K562 (cell line): ENCODE measurements around the gene SLC27A2. TPM values are rescaled to one million over a fixed set of nuclear protein-coding genes. Genes with fewer than 3 reads are reported as not detected.
A peak's percentile ranks its signal among the peaks of the same experiment; 100 is the strongest.

Experiments used
- ATAC-seq: fragments of 200-7000 bp; cut with Tn5 transposase; 3 replicates; pipeline ENCODE4 v1.9.1; 2020; ENCODE audit warnings: moderate library complexity
- BruUV-seq: library from RNA; stranded (reverse); fragments of 400-500 nt; replicated peaks from 2 replicates; lab custom pipeline; 2021; lab: Mats Ljungman, UMichigan
- CTCF ChIA-PET: fragments of 300-600 bp; formaldehyde crosslinking; extraction: SDS; loops from one replicate; lab custom pipeline; 2021; ENCODE audit warnings: low intra/inter-chr PET ratio; lab: Yijun Ruan, JAX
- POLR2A ChIA-PET: fragments of 300-600, 350-650 bp; sonication (Branson Sonifier 250); formaldehyde crosslinking; extraction: SDS; loops from one replicate; lab custom pipeline; 2021; ENCODE audit warnings: antibody characterized with exemption, inconsistent platforms; lab: Yijun Ruan, JAX
- DNase-seq, 4 experiments: peaks; one replicate each; pipeline versions ENCODE4 v3.0.0 to v3.0.0-alpha.2; 2011 to 2018; ENCODE audit warnings: low spot score in 3 of 4, mixed read lengths in 3 of 4; ENCODE audit errors: extremely low read depth in 1 of 4
- FAIRE-seq: peaks from 2 replicates; lab custom pipeline; 2011; peaks lifted over from hg19 to GRCh38; lab: Jason Lieb, UNC
- H2AFZ ChIP-seq: 2 replicates; pipeline ENCODE4 v1.6.0; 2011; ENCODE audit warnings: low read depth, low read length, control low read depth, inconsistent platforms
- H3K27ac ChIP-seq: fragments of 200-600 bp; 3 replicates; pipeline ENCODE4 v1.8.0; 2011; ENCODE audit warnings: low read depth, mild to moderate bottlenecking, control low read depth, inconsistent platforms, low read length, moderate library complexity, mixed read lengths; ENCODE audit errors: extremely low read depth
- H3K27me3 ChIP-seq, 2 experiments: fragments of 300-600 bp in 1 of 2; 2 replicates in 1 of 2; 3 replicates in 1 of 2; pipeline versions ENCODE4 v1.6.0 to v1.8.0; 2011; ENCODE audit warnings: inconsistent platforms in 2 of 2, low read length in 2 of 2, mild to moderate bottlenecking in 1 of 2, mixed read lengths in 1 of 2, moderate library complexity in 1 of 2; ENCODE audit not compliant: control insufficient read depth in 2 of 2, insufficient read depth in 2 of 2
- H3K36me3 ChIP-seq: fragments of 300-600 bp; 3 replicates; pipeline ENCODE4 v1.8.0; 2011; ENCODE audit warnings: mild to moderate bottlenecking, low read length, inconsistent platforms; ENCODE audit not compliant: control insufficient read depth, insufficient read depth
- H3K4me1 ChIP-seq, 2 experiments: fragments of 200-600 bp in 1 of 2; replicated peaks in 1 of 2; 2 replicates in 1 of 2; 3 replicates in 1 of 2; pipeline versions ENCODE4 v1.5.1 to v1.8.0; 2011; ENCODE audit warnings: inconsistent platforms in 2 of 2, low read length in 2 of 2, mild to moderate bottlenecking in 1 of 2, mixed read lengths in 1 of 2, moderate library complexity in 1 of 2; ENCODE audit not compliant: control insufficient read depth in 2 of 2, insufficient read depth in 2 of 2
- H3K4me2 ChIP-seq: 2 replicates; pipeline ENCODE4 v1.6.1; 2011; ENCODE audit warnings: low read length, control low read depth, inconsistent platforms, mixed read lengths; ENCODE audit not compliant: insufficient read depth
- H3K4me3 ChIP-seq: fragments of 200-600 bp; sonication (generic), shearing (Covaris generic); 2 replicates; pipeline ENCODE4 v1.5.1; 2016; ENCODE audit warnings: control low read depth, inconsistent platforms
- H3K79me2 ChIP-seq: fragments of 200-600 bp; 3 replicates; pipeline ENCODE4 v1.8.0; 2011; ENCODE audit warnings: low read length, inconsistent platforms; ENCODE audit not compliant: control insufficient read depth, insufficient read depth
- H3K9ac ChIP-seq, 2 experiments: 2 replicates each; pipeline versions ENCODE4 v1.6.0 to v1.6.1; 2011; ENCODE audit warnings: low read depth in 2 of 2, low read length in 2 of 2, control low read depth in 1 of 2, inconsistent platforms in 1 of 2, mild to moderate bottlenecking in 1 of 2, mixed read lengths in 1 of 2; ENCODE audit not compliant: insufficient read depth in 1 of 2
- H3K9me1 ChIP-seq: one replicate; pipeline ENCODE4 v1.6.0; 2011; ENCODE audit warnings: inconsistent platforms, mild to moderate bottlenecking, low read length, moderate library complexity; ENCODE audit not compliant: control insufficient read depth, insufficient read depth
- H3K9me3 ChIP-seq: replicated peaks from 2 replicates; pipeline ENCODE4 v1.5.1; 2011; ENCODE audit warnings: low read depth, low read length, inconsistent platforms; ENCODE audit not compliant: control insufficient read depth, insufficient read depth
- H4K20me1 ChIP-seq: replicated peaks from 2 replicates; pipeline ENCODE4 v1.6.1; 2011; ENCODE audit warnings: low read length, inconsistent platforms, mixed read lengths; ENCODE audit not compliant: control insufficient read depth, insufficient read depth
- BCOR ChIP-seq: fragments of 450-650 bp; IDR thresholded peaks from 2 replicates; pipeline ENCODE4 v1.6.1; 2016
- C11orf30 ChIP-seq: fragments of 450-650 bp; IDR thresholded peaks from 2 replicates; pipeline ENCODE4 v1.6.1; 2016; ENCODE audit warnings: low read depth, mild to moderate bottlenecking
- CXXC5 ChIP-seq: fragments of 250-450 bp; sonication (Bioruptor Pico); IDR thresholded peaks from 2 replicates; pipeline ENCODE4 v1.8.0; 2022; ENCODE audit warnings: inconsistent platforms, mild to moderate bottlenecking, moderate library complexity
- JUN ChIP-seq, 2 experiments: sonication (generic) in 1 of 2; formaldehyde crosslinking in 1 of 2; IDR thresholded peaks; 2 replicates each; pipeline versions ENCODE4 v1.6.1 to v1.8.0; 2012 to 2022; ENCODE audit warnings: borderline replicate concordance in 2 of 2, mild to moderate bottlenecking in 2 of 2, improper control_type of control experiment in 1 of 2, low read depth in 1 of 2, low read length in 1 of 2, missing genetic modification reagents in 1 of 2
- NBN ChIP-seq: fragments of 450-650 bp; IDR thresholded peaks from 2 replicates; pipeline ENCODE4 v1.6.1; 2016; ENCODE audit warnings: low read depth, mild to moderate bottlenecking
- NCOA1 ChIP-seq: fragments of 450-650 bp; IDR thresholded peaks from 2 replicates; pipeline ENCODE4 v1.6.1; 2016; ENCODE audit warnings: low read depth
- RBM34 ChIP-seq: fragments of 200-400 bp; formaldehyde crosslinking; IDR thresholded peaks from 2 replicates; pipeline ENCODE4 v1.6.1; 2018; ENCODE audit warnings: low read length, borderline replicate concordance; ENCODE audit not compliant: insufficient read depth
- RFX1 ChIP-seq: fragments of 450-650 bp; IDR thresholded peaks from 2 replicates; pipeline ENCODE4 v1.6.1; 2016; ENCODE audit warnings: mild to moderate bottlenecking, moderate library complexity
- STAT5A ChIP-seq: IDR thresholded peaks from 2 replicates; pipeline ENCODE4 v1.6.1; 2012; ENCODE audit warnings: low read length, inconsistent platforms, borderline replicate concordance
- TCF7 ChIP-seq: sonication (generic); IDR thresholded peaks from 2 replicates; pipeline ENCODE4 v1.6.1; 2016; ENCODE audit warnings: antibody characterized with exemption, borderline replicate concordance
- ZNF24 ChIP-seq: fragments of 450-650 bp; IDR thresholded peaks from 2 replicates; pipeline ENCODE4 v1.6.1; 2016
- WGBS: fragments of 100-300 bp; shearing (Covaris generic); methylation state at CpG from one replicate; pipeline ENCODE4 v1.1.6; 2016; ENCODE audit warnings: low coverage, mixed read lengths; ENCODE audit not compliant: insufficient coverage; ENCODE audit errors: missing lambda C conversion rate; 5-methylcytosine and 5-hydroxymethylcytosine counted together
- in situ Hi-C: fragments of 300-500 bp; cut with MboI; formaldehyde crosslinking; loops from 4 replicates; pipeline ENCODE4 v1.15.0; 2018; ENCODE audit warnings: inconsistent platforms, mixed read lengths
- intact Hi-C: fragments of 100-400 bp; cut with micrococcal nuclease; formaldehyde crosslinking; loops from 2 replicates; pipeline ENCODE4 v1.14.2; 2022
- polyA plus RNA-seq, 8 experiments: library from polyadenylated mRNA; depleted of rRNA in 4 of 8; stranded (reverse) in 5 of 8; unstranded in 3 of 8; fragments of >200 nt; fragmentation: Nextera tagmentation in 2 of 8; fragmentation: Illumina TruSeq in 1 of 8; extraction: Ambion mirVana in 2 of 8; extraction: Trizol in 1 of 8; gene quantifications; 2 replicates each; pipeline versions ENCODE4 v1.2.1 to v1.2.3, GENCODE V29; 2011 to 2014; ENCODE audit warnings: inconsistent platforms in 1 of 8, missing spikeins in 1 of 8
- total RNA-seq, 7 experiments: library from RNA; depleted of rRNA in 6 of 7; stranded (reverse); fragments of >200 nt in 6 of 7; fragmentation: Illumina TruSeq in 2 of 7; extraction: Trizol in 2 of 7; gene quantifications; 2 replicates each; pipeline versions ENCODE4 v1.2.1 to v1.2.3, GENCODE V29; 2011 to 2021; ENCODE audit warnings: low replicate concordance in 1 of 7
- TF ChIP-seq, protein P1 (sequence below): sonication (generic); formaldehyde crosslinking; IDR thresholded peaks from 2 replicates; pipeline ENCODE4 v1.8.1; 2023; ENCODE audit warnings: mild to moderate bottlenecking, missing genetic modification reagents
- TF ChIP-seq, protein P2 (sequence below): fragments of 450-650 bp; IDR thresholded peaks from 2 replicates; pipeline ENCODE4 v1.6.1; 2016; ENCODE audit warnings: low read depth, mild to moderate bottlenecking, moderate library complexity
- TF ChIP-seq, protein P3 (sequence below): fragments of 450-650 bp; IDR thresholded peaks from 2 replicates; pipeline ENCODE4 v1.7.1; 2018; ENCODE audit warnings: mild to moderate bottlenecking, low read depth; ENCODE audit not compliant: partially characterized antibody
- TF ChIP-seq, protein P4 (sequence below): fragments of 450-650 bp; IDR thresholded peaks from 2 replicates; pipeline ENCODE4 v1.6.1; 2014; ENCODE audit warnings: low read depth, mild to moderate bottlenecking, moderate library complexity, borderline replicate concordance

The SLC27A2 gene
- total and polyA plus RNA-seq, 9 of the 15 experiments (the other 6 are each of a cell fraction or from before 2014, with no cell fraction given) = 4.9 to 38.0 (median 22.7) TPM

DNA sequence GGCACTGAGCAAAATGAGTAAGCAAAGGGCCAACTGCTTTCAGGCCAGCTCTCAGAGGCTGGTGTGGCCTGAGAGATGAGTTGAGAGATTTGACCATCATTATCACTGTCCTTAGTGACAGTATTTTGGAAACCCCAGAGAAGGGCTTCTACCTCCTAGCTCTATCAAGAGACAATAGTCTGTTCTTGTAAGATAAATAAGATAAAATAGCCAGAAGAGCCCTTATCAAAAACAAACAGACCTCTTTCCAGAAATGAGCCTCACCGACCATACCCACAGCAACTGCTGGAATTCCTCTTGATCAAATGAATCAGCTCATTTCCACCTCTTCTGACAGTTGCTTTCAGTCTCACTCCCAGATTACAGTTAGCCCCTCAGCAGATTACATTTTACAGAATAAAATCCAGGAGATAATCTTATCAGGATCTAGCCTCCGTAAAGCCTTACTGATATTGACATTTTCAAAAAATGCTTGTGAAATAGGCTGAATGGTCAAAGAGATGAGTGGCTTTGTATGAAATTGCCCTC, 79.0 kb downstream of the SLC27A2 start:
- no peak overlapping the region for H3K4me3 ChIP-seq
- H3K4me2 ChIP-seq = peak overlapping the region; percentile 65; the same call in 1 of the 2 replicates
- H4K20me1 ChIP-seq = no peaks in the 10 kb centered on the region
- H3K9me3 ChIP-seq = no peaks in the 10 kb centered on the region
- intact Hi-C loops (loop anchor here (2.0 to 5.0 kb wide), 5 partner anchors 26 to 161 kb away; partner anchors contain the start of genes SLC27A2 and USP8), in situ Hi-C loops (no loop called here)
- 0% methylated on average over 2 of the region's 2 CpGs for WGBS
- peaks cover 58 to 59% of the 10 kb centered on the region in 2 experiments for H3K4me1 ChIP-seq
- ATAC-seq (peak; percentile 85), DNase-seq (peak; percentile 85 to 90 (median 88)), FAIRE-seq (no peak)
- peak overlapping the region in 1 of 2 experiments; percentile 46; a peak in 1 of 4 replicates for H3K9ac ChIP-seq
- H3K36me3 ChIP-seq = no peaks in the 10 kb centered on the region
- no TSS peak for BruUV-seq
- H3K79me2 ChIP-seq = no peaks in the 10 kb centered on the region
- H3K9me1 ChIP-seq = no peaks in the 10 kb centered on the region
- POLR2A ChIA-PET = interaction anchor here (0.5 to 3.4 kb wide), 15 partner anchors 9 to 94 kb away, joined by 3 to 28 read pairs (median 4); partner anchors contain the start of gene GABPB1
- no peaks in the 10 kb centered on the region for H3K27me3 ChIP-seq
- peak overlapping the region; percentile 85 for H3K27ac ChIP-seq
- CTCF ChIA-PET = no interaction called here
- H2AFZ ChIP-seq = 0 out of 2 replicates have a peak overlapping the region, but pooled peaks have one; percentile 3
- TF ChIP-seq TCF7 = peak; percentile 67; the same call in 1 of the 2 replicates
- TF ChIP-seq NBN = 0 out of 2 replicates have a peak, but pooled peaks have one; percentile 25
- peak; percentile 95 for TF ChIP-seq STAT5A
- TF ChIP-seq, protein P1, sequence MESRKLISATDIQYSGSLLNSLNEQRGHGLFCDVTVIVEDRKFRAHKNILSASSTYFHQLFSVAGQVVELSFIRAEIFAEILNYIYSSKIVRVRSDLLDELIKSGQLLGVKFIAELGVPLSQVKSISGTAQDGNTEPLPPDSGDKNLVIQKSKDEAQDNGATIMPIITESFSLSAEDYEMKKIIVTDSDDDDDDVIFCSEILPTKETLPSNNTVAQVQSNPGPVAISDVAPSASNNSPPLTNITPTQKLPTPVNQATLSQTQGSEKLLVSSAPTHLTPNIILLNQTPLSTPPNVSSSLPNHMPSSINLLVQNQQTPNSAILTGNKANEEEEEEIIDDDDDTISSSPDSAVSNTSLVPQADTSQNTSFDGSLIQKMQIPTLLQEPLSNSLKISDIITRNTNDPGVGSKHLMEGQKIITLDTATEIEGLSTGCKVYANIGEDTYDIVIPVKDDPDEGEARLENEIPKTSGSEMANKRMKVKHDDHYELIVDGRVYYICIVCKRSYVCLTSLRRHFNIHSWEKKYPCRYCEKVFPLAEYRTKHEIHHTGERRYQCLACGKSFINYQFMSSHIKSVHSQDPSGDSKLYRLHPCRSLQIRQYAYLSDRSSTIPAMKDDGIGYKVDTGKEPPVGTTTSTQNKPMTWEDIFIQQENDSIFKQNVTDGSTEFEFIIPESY (CRISPR knock-in tag) = no peak
- TF ChIP-seq CXXC5 (CRISPR knock-in tag) = peak; percentile 19; the same call in 1 of the 2 replicates
- 0 out of 2 replicates have a peak, but pooled peaks have one; percentile 13 for TF ChIP-seq BCOR
- TF ChIP-seq ZNF24 = peak; percentile 7; the same call in 1 of the 2 replicates
- TF ChIP-seq, protein P2, sequence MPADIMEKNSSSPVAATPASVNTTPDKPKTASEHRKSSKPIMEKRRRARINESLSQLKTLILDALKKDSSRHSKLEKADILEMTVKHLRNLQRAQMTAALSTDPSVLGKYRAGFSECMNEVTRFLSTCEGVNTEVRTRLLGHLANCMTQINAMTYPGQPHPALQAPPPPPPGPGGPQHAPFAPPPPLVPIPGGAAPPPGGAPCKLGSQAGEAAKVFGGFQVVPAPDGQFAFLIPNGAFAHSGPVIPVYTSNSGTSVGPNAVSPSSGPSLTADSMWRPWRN = peak; percentile 85; the same call in 1 of the 2 replicates
- TF ChIP-seq C11orf30 = peak; percentile 89
- TF ChIP-seq RFX1 = peak; percentile 62
- TF ChIP-seq JUN (IDR thresholded peaks at IDR 0.05; ENCODE audit: borderline replicate concordance, low read depth, low read length) = peak; percentile 50; the same call in 1 of the 2 replicates
- TF ChIP-seq JUN (CRISPR knock-in tag; IDR thresholded peaks at IDR 0.05; ENCODE audit: borderline replicate concordance) = no peak
- TF ChIP-seq, protein P3, sequence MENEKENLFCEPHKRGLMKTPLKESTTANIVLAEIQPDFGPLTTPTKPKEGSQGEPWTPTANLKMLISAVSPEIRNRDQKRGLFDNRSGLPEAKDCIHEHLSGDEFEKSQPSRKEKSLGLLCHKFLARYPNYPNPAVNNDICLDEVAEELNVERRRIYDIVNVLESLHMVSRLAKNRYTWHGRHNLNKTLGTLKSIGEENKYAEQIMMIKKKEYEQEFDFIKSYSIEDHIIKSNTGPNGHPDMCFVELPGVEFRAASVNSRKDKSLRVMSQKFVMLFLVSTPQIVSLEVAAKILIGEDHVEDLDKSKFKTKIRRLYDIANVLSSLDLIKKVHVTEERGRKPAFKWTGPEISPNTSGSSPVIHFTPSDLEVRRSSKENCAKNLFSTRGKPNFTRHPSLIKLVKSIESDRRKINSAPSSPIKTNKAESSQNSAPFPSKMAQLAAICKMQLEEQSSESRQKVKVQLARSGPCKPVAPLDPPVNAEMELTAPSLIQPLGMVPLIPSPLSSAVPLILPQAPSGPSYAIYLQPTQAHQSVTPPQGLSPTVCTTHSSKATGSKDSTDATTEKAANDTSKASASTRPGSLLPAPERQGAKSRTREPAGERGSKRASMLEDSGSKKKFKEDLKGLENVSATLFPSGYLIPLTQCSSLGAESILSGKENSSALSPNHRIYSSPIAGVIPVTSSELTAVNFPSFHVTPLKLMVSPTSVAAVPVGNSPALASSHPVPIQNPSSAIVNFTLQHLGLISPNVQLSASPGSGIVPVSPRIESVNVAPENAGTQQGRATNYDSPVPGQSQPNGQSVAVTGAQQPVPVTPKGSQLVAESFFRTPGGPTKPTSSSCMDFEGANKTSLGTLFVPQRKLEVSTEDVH = peak; percentile 31
- TF ChIP-seq, protein P4, sequence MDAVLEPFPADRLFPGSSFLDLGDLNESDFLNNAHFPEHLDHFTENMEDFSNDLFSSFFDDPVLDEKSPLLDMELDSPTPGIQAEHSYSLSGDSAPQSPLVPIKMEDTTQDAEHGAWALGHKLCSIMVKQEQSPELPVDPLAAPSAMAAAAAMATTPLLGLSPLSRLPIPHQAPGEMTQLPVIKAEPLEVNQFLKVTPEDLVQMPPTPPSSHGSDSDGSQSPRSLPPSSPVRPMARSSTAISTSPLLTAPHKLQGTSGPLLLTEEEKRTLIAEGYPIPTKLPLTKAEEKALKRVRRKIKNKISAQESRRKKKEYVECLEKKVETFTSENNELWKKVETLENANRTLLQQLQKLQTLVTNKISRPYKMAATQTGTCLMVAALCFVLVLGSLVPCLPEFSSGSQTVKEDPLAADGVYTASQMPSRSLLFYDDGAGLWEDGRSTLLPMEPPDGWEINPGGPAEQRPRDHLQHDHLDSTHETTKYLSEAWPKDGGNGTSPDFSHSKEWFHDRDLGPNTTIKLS = peak; percentile 27; the same call in 1 of the 2 replicates
- TF ChIP-seq RBM34 = no peak
- TF ChIP-seq NCOA1 = peak; percentile 85
